NK-92 (cell line): ENCODE measurements around the gene PRSS16.
"Not testable (repeated sequence)": the region's sequence is repeated elsewhere in the genome, so short reads cannot be mapped to it uniquely, and the experiment has no call there.

Source experiments
- DNase-seq: peaks from one replicate; lab custom pipeline; 2025; ENCODE audit not compliant: unreplicated experiment; lab: John Stamatoyannopoulos, UW

The PRSS16 gene

GRCh38 chr6:27241443-27241842, 6.1 kb upstream of the PRSS16 start:
- DNase-seq, result no peak

- no peak for DNase-seq
These were observed 4.8 kb upstream of the PRSS16 start for GRCh38 chr6:27242589-27243265.

- DNase-seq, result no peak
These were observed 1.3 kb downstream of the PRSS16 start for GRCh38 chr6:27248783-27249182.

- DNase-seq, result no peak
These were observed 3.0 kb downstream of the PRSS16 start for GRCh38 chr6:27250277-27251111.

- no peak for DNase-seq
These were observed 3.7 kb downstream of the PRSS16 start for GRCh38 chr6:27251112-27251605.

- DNase-seq, result no peak
These were observed 4.2 kb downstream of the PRSS16 start for GRCh38 chr6:27251606-27252251.

GRCh38 chr6:27254566-27254965, 7.1 kb downstream of the PRSS16 start:
- no peak for DNase-seq

- no peak for DNase-seq
These were observed 8.4 kb downstream of the PRSS16 start for GRCh38 chr6:27255866-27256265.

- DNase-seq, result no peak
These were observed 12.9 kb downstream of the PRSS16 start for GRCh38 chr6:27260369-27260768.

GRCh38 chr6:27260836-27261375, 13.4 kb downstream of the PRSS16 start:
- no peak for DNase-seq

- no peak for DNase-seq
These were observed 16.4 kb downstream of the PRSS16 start for GRCh38 chr6:27263886-27264285.

GRCh38 chr6:27267003-27267402, 19.5 kb downstream of the PRSS16 start:
- not testable (repeated sequence) for DNase-seq

GRCh38 chr6:27267857-27268434, 20.4 kb downstream of the PRSS16 start:
- DNase-seq, result no peak

- DNase-seq, result no peak
These were observed 21.3 kb downstream of the PRSS16 start for GRCh38 chr6:27268803-27269202.

GRCh38 chr6:27273783-27274182, 26.3 kb downstream of the PRSS16 start:
- no peak for DNase-seq

- DNase-seq, result no peak
These were observed 27.8 kb downstream of the PRSS16 start for GRCh38 chr6:27275025-27275956.

- DNase-seq, result no peak
These were observed 32.1 kb downstream of the PRSS16 start for GRCh38 chr6:27279513-27280063.

- DNase-seq, result no peak
These were observed 32.6 kb downstream of the PRSS16 start for GRCh38 chr6:27280064-27280539.

- DNase-seq, result no peak
These were observed 33.1 kb downstream of the PRSS16 start for GRCh38 chr6:27280540-27281000.
